Mesodermal cell (in vitro differentiated cells): ENCODE measurements around the gene TP63.

Experiments used
- H3K27ac ChIP-seq: 2 replicates; pipeline ENCODE4 v1.7.0; 2013; ENCODE audit warnings: mild to moderate bottlenecking, low read depth, low read length, moderate library complexity; ENCODE audit not compliant: severe bottlenecking
- H3K36me3 ChIP-seq: 2 replicates; pipeline ENCODE4 v1.7.1; 2013; ENCODE audit warnings: mild to moderate bottlenecking, low read length, moderate library complexity; ENCODE audit not compliant: control insufficient read depth, insufficient read depth
- H3K4me1 ChIP-seq: one replicate; pipeline ENCODE4 v1.7.1; 2013; ENCODE audit warnings: mild to moderate bottlenecking, low read length; ENCODE audit not compliant: insufficient read depth, control insufficient read depth, poor library complexity, severe bottlenecking
- H3K4me3 ChIP-seq: 2 replicates; pipeline ENCODE4 v1.7.0; 2013; ENCODE audit warnings: low read length, control low read depth, mild to moderate bottlenecking; ENCODE audit not compliant: insufficient read depth, poor library complexity, severe bottlenecking; ENCODE audit errors: extremely low read depth
- H3K9me3 ChIP-seq: 2 replicates; pipeline ENCODE4 v1.7.1; 2013; ENCODE audit warnings: mild to moderate bottlenecking, low read length, moderate library complexity; ENCODE audit not compliant: control insufficient read depth
- WGBS, 2 experiments: methylation state at CpG; one replicate each; pipeline ENCODE4 v1.1.5; 2013; ENCODE audit warnings: missing lambda C conversion rate in 2 of 2; ENCODE audit not compliant: insufficient coverage in 2 of 2; 5-methylcytosine and 5-hydroxymethylcytosine counted together

The TP63 gene

GRCh38 chr3:189684317-189684716, 53.1 kb downstream of the TP63 start:
- no peaks in the 10 kb centered on the region for H3K36me3 ChIP-seq
- no peaks in the 10 kb centered on the region for H3K9me3 ChIP-seq
- no peak overlapping the region for H3K4me3 ChIP-seq
- no peak overlapping the region for H3K27ac ChIP-seq
- 95 to 100% methylated on average over 2 of the region's 2 CpGs for WGBS, 2 experiments
- peaks cover 12% of the 10 kb centered on the region for H3K4me1 ChIP-seq

GRCh38 chr3:189685291-189685690, 54.1 kb downstream of the TP63 start:
- Histone ChIP-seq H3K27ac (peak overlapping the region; percentile 32), H3K36me3 (no peaks in the 10 kb centered on the region), H3K4me1 (peaks cover 12% of the 10 kb centered on the region), H3K4me3 (no peak overlapping the region), H3K9me3 (no peaks in the 10 kb centered on the region)
- WGBS, 2 experiments, result no CpG with 5 or more reads among the region's 1 CpG

- peaks cover 12% of the 10 kb centered on the region for H3K4me1 ChIP-seq
- H3K36me3 ChIP-seq, result no peaks in the 10 kb centered on the region
- WGBS, 2 experiments, result 80 to 94% methylated on average over 1 to 2 of the region's 2 CpGs
- H3K4me3 ChIP-seq, result no peak overlapping the region
- H3K27ac ChIP-seq, result peak overlapping the region; percentile 11
- no peaks in the 10 kb centered on the region for H3K9me3 ChIP-seq
Measured at GRCh38 chr3:189685860-189686259, 54.7 kb downstream of the TP63 start.

GRCh38 chr3:189687475-189687874, 56.3 kb downstream of the TP63 start:
- no peaks in the 10 kb centered on the region for H3K36me3 ChIP-seq
- no peaks in the 10 kb centered on the region for H3K9me3 ChIP-seq
- peaks cover 12% of the 10 kb centered on the region for H3K4me1 ChIP-seq
- no peak overlapping the region for H3K27ac ChIP-seq
- 93% methylated on average over 3 of the region's 4 CpGs; no CpG with 5 or more reads in 1 of the 2 experiments for WGBS, 2 experiments
- no peak overlapping the region for H3K4me3 ChIP-seq

- Histone ChIP-seq H3K4me1 (peaks cover 12% of the 10 kb centered on the region), H3K9me3 (no peaks in the 10 kb centered on the region), H3K36me3 (no peaks in the 10 kb centered on the region), H3K4me3 (no peak overlapping the region), H3K27ac (no peak overlapping the region)
- WGBS, 2 experiments, result no CpG with 5 or more reads among the region's 1 CpG
Measured at GRCh38 chr3:189688262-189688661, 57.1 kb downstream of the TP63 start.

GRCh38 chr3:189689625-189690024, 58.4 kb downstream of the TP63 start:
- Histone ChIP-seq H3K4me3 (no peak overlapping the region), H3K4me1 (peaks cover 12% of the 10 kb centered on the region), H3K9me3 (no peaks in the 10 kb centered on the region), H3K36me3 (no peaks in the 10 kb centered on the region), H3K27ac (no peak overlapping the region)

GRCh38 chr3:189690237-189690636, 59.0 kb downstream of the TP63 start:
- no peak overlapping the region for H3K27ac ChIP-seq
- no peaks in the 10 kb centered on the region for H3K36me3 ChIP-seq
- H3K4me3 ChIP-seq, result no peak overlapping the region
- H3K4me1 ChIP-seq, result peaks cover 12% of the 10 kb centered on the region
- 60 to 63% methylated on average over 1 of the region's 1 CpG for WGBS, 2 experiments
- no peaks in the 10 kb centered on the region for H3K9me3 ChIP-seq

- no peaks in the 10 kb centered on the region for H3K9me3 ChIP-seq
- 83% methylated on average over 1 of the region's 2 CpGs; no CpG with 5 or more reads in 1 of the 2 experiments for WGBS, 2 experiments
- no peaks in the 10 kb centered on the region for H3K36me3 ChIP-seq
- H3K27ac ChIP-seq, result no peak overlapping the region
- peaks cover 11% of the 10 kb centered on the region for H3K4me1 ChIP-seq
- no peak overlapping the region for H3K4me3 ChIP-seq
Measured at GRCh38 chr3:189690672-189691071, 59.5 kb downstream of the TP63 start.

- Histone ChIP-seq H3K27ac (no peak overlapping the region), H3K36me3 (no peaks in the 10 kb centered on the region), H3K4me3 (no peak overlapping the region), H3K9me3 (no peaks in the 10 kb centered on the region), H3K4me1 (no peaks in the 10 kb centered on the region)
- WGBS, 2 experiments, result no CpG with 5 or more reads among the region's 2 CpGs
Measured at GRCh38 chr3:189695400-189695799, 64.2 kb downstream of the TP63 start.

- no peaks in the 10 kb centered on the region for H3K36me3 ChIP-seq
- H3K4me1 ChIP-seq, result peaks cover 3% of the 10 kb centered on the region
- H3K4me3 ChIP-seq, result no peak overlapping the region
- no peak overlapping the region for H3K27ac ChIP-seq
- no peaks in the 10 kb centered on the region for H3K9me3 ChIP-seq
- whole genome bisulfite sequencing, 2 experiments, result 100% methylated on average over 1 to 2 of the region's 2 CpGs
Measured at GRCh38 chr3:189698811-189699210, 67.6 kb downstream of the TP63 start.

GRCh38 chr3:189699885-189700284, 68.7 kb downstream of the TP63 start:
- Histone ChIP-seq H3K27ac (no peak overlapping the region), H3K4me1 (peaks cover 3% of the 10 kb centered on the region), H3K4me3 (no peak overlapping the region), H3K9me3 (no peaks in the 10 kb centered on the region), H3K36me3 (no peaks in the 10 kb centered on the region)
- WGBS, 2 experiments, result 86 to 100% methylated on average over 1 of the region's 1 CpG
